SK-N-SH (cell line): Measurements from ENCODE around the gene AVP. TPM values are rescaled to one million over a fixed set of nuclear protein-coding genes. Genes with fewer than 3 reads are reported as not detected.

ENCODE experiments used
- CTCF ChIA-PET: fragments of 300-600, 350-600 bp; formaldehyde crosslinking; extraction: SDS; loops from one replicate; lab custom pipeline; 2021; lab: Yijun Ruan, JAX
- POLR2A ChIA-PET: fragments of 350-600 bp; sonication (Branson Sonifier 250); formaldehyde crosslinking; extraction: SDS; loops from one replicate; lab custom pipeline; 2020; ENCODE audit warnings: antibody characterized with exemption, inconsistent platforms; lab: Yijun Ruan, JAX
- DNase-seq: peaks from one replicate; pipeline ENCODE4 v3.0.0; 2012
- H2AFZ ChIP-seq: fragments of 200-600 bp; sonication (generic); 2 replicates; pipeline ENCODE4 v1.8.1; 2016; ENCODE audit warnings: antibody characterized with exemption, mild to moderate bottlenecking, low read depth
- H3F3A ChIP-seq: fragments of 200-600 bp; sonication (generic); replicated peaks from 2 replicates; pipeline ENCODE3; 2016; ENCODE audit warnings: antibody characterized with exemption, mild to moderate bottlenecking; ENCODE audit not compliant: insufficient read depth
- H3K27ac ChIP-seq, 2 experiments: fragments of 200-500 bp in 1 of 2; fragments of 200-600 bp in 1 of 2; sonication (Bioruptor generic) in 1 of 2; sonication (generic), shearing (Covaris generic) in 1 of 2; 2 replicates each; pipeline versions ENCODE4 v1.5.1 to v1.6.1; 2014 to 2016; ENCODE audit warnings: low read depth in 2 of 2, inconsistent platforms in 1 of 2, low read length in 1 of 2, mild to moderate bottlenecking in 1 of 2, mixed read lengths in 1 of 2
- H3K27me3 ChIP-seq: fragments of 200-600 bp; sonication (generic), shearing (Covaris generic); 2 replicates; pipeline ENCODE4 v1.6.1; 2016; ENCODE audit warnings: mixed run types; ENCODE audit not compliant: insufficient read depth
- H3K36me3 ChIP-seq, 2 experiments: fragments of 200-500 bp in 1 of 2; fragments of 200-600 bp in 1 of 2; sonication (Bioruptor generic) in 1 of 2; sonication (generic) in 1 of 2; replicated peaks in 1 of 2; 2 replicates each; pipeline versions ENCODE3 to v1.5.1; 2014 to 2016; ENCODE audit warnings: low read length in 1 of 2, mild to moderate bottlenecking in 1 of 2; ENCODE audit not compliant: insufficient read depth in 2 of 2, control insufficient read depth in 1 of 2
- H3K4me1 ChIP-seq, 2 experiments: fragments of 200-500 bp in 1 of 2; fragments of 200-600 bp in 1 of 2; sonication (Bioruptor generic) in 1 of 2; sonication (generic), shearing (Covaris generic) in 1 of 2; 2 replicates each; pipeline versions ENCODE4 v1.5.1 to v1.6.1; 2014 to 2016; ENCODE audit warnings: low read depth in 1 of 2, low read length in 1 of 2, mixed run types in 1 of 2; ENCODE audit not compliant: insufficient read depth in 2 of 2, control insufficient read depth in 1 of 2
- H3K4me2 ChIP-seq: fragments of 200-600 bp; sonication (generic), shearing (Covaris generic); 2 replicates; pipeline ENCODE4 v1.6.1; 2017; ENCODE audit warnings: mixed run types
- H3K4me3 ChIP-seq, 2 experiments: fragments of 200-500 bp in 1 of 2; fragments of 200-600 bp in 1 of 2; sonication (Bioruptor generic) in 1 of 2; sonication (generic), shearing (Covaris generic) in 1 of 2; 2 replicates each; pipeline versions ENCODE4 v1.5.1 to v1.8.1; 2014 to 2016; ENCODE audit warnings: low read depth in 2 of 2, inconsistent platforms in 1 of 2, low read length in 1 of 2, mild to moderate bottlenecking in 1 of 2, mixed read lengths in 1 of 2, moderate library complexity in 1 of 2
- H3K79me2 ChIP-seq: fragments of 200-600 bp; sonication (generic); 2 replicates; pipeline ENCODE4 v1.8.1; 2017; ENCODE audit warnings: mild to moderate bottlenecking; ENCODE audit not compliant: insufficient read depth
- H3K9ac ChIP-seq: fragments of 200-600 bp; sonication (generic); 2 replicates; pipeline ENCODE4 v1.6.1; 2017; ENCODE audit warnings: mixed run types
- H3K9me2 ChIP-seq: fragments of 200-600 bp; sonication (generic); 2 replicates; pipeline ENCODE4 v1.6.1; 2017; ENCODE audit warnings: mixed run types
- H3K9me3 ChIP-seq: fragments of 200-600 bp; sonication (generic); 2 replicates; pipeline ENCODE4 v1.6.1; 2017; ENCODE audit warnings: mixed run types, mild to moderate bottlenecking, moderate library complexity
- H4K20me1 ChIP-seq: fragments of 200-600 bp; sonication (generic); 2 replicates; pipeline ENCODE4 v1.6.1; 2017; ENCODE audit warnings: mild to moderate bottlenecking, mixed run types; ENCODE audit not compliant: insufficient read depth
- FOXM1 ChIP-seq: IDR thresholded peaks from 2 replicates; pipeline ENCODE4 v1.4.0; 2012; ENCODE audit warnings: low read depth, mild to moderate bottlenecking
- MEF2A ChIP-seq: IDR thresholded peaks from 2 replicates; pipeline ENCODE4 v1.4.0; 2012; ENCODE audit warnings: low read depth, borderline replicate concordance
- RAD21 ChIP-seq: IDR thresholded peaks from 2 replicates; pipeline ENCODE4 v1.6.1; 2012; ENCODE audit warnings: mild to moderate bottlenecking, low read length
- TAF1 ChIP-seq: IDR thresholded peaks from 2 replicates; pipeline ENCODE4 v1.6.1; 2012; ENCODE audit warnings: low read depth, mild to moderate bottlenecking, low read length, moderate library complexity, borderline replicate concordance
- TCF12 ChIP-seq: IDR thresholded peaks from 2 replicates; pipeline ENCODE4 v1.4.0; 2012
- WGBS: methylation state at CpG from one replicate; pipeline ENCODE4 v1.1.6; 2017; ENCODE audit warnings: low lambda C conversion rate; 5-methylcytosine and 5-hydroxymethylcytosine counted together
- polyA plus RNA-seq, 3 experiments: library from polyadenylated mRNA; depleted of rRNA; stranded (reverse); fragments of >200 nt; gene quantifications; 2 replicates each; pipeline ENCODE4 v1.2.3, GENCODE V29; 2012
- TF ChIP-seq, protein P1 (sequence below): fragments of 200-600 bp; sonication (generic); IDR thresholded peaks from 2 replicates; pipeline ENCODE4 v1.6.1; 2017; ENCODE audit warnings: antibody characterized with exemption, mild to moderate bottlenecking, moderate library complexity
- TF ChIP-seq, protein P2 (sequence below): IDR thresholded peaks from 2 replicates; pipeline ENCODE4 v1.4.0; 2012; ENCODE audit warnings: low read depth, borderline replicate concordance
- TF ChIP-seq, protein P3 (sequence below): IDR thresholded peaks from 2 replicates; pipeline ENCODE4 v1.4.0; 2012; ENCODE audit warnings: low read depth

The AVP gene
- polyA plus RNA-seq, 1 of the 3 experiments (the other 2 are of a cell fraction) = not detected

DNA sequence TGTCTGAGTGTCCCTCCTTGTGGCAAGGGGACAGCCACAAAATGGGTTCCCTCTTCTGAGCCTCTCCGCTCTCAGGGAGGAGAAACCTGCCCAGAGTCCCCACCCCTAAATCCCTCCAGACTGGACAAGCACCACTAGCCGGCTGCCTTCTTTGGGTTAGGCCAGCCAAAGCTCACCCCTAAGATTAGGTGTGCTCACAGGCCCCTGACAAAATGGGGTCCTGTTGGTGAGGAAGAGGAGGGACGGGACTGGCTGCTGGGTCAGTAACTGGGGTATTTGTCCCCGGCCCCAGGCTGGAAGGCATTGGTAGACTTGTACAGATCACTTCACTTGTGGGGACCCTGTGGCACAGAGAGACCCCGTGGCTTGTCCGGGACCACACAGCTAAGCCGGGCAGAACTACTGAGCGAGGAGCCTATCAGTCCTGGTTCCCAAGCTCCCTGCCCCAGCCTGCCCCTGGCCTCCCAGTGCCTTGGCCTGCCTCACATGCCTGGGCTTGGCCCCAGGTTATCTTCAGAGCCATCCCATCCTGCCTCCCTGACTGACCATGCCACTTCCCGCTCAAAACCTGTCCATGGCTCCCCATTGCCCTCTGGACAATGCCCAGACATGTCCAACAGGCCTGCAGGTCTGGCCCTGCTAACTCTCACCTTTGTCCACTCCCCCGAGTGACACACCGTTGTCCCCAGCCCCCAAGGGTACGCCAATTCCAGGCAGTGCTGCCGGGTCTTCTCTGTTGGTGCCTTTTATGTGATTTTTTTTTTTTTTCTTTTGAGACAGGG is 10.5 kb upstream of the AVP start:
- H3K9me3 ChIP-seq = no peaks in the 10 kb centered on the region
- ChIA-PET CTCF (no interaction called here), POLR2A (no interaction called here)
- no peaks in the 10 kb centered on the region for H3K27me3 ChIP-seq
- H3K4me1 ChIP-seq = no peaks in the 10 kb centered on the region
- no peak overlapping the region for H3K9ac ChIP-seq
- no peak overlapping the region for H3K4me2 ChIP-seq
- H2AFZ ChIP-seq = no peak overlapping the region
- DNase-seq = no peak
- no peaks in the 10 kb centered on the region for H3F3A ChIP-seq
- TF ChIP-seq, protein P1, sequence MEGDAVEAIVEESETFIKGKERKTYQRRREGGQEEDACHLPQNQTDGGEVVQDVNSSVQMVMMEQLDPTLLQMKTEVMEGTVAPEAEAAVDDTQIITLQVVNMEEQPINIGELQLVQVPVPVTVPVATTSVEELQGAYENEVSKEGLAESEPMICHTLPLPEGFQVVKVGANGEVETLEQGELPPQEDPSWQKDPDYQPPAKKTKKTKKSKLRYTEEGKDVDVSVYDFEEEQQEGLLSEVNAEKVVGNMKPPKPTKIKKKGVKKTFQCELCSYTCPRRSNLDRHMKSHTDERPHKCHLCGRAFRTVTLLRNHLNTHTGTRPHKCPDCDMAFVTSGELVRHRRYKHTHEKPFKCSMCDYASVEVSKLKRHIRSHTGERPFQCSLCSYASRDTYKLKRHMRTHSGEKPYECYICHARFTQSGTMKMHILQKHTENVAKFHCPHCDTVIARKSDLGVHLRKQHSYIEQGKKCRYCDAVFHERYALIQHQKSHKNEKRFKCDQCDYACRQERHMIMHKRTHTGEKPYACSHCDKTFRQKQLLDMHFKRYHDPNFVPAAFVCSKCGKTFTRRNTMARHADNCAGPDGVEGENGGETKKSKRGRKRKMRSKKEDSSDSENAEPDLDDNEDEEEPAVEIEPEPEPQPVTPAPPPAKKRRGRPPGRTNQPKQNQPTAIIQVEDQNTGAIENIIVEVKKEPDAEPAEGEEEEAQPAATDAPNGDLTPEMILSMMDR = no peak
- H3K36me3 ChIP-seq = no peaks in the 10 kb centered on the region
- WGBS = 85% methylated on average over 6 of the region's 13 CpGs
- no peak overlapping the region for H3K27ac ChIP-seq
- no peaks in the 10 kb centered on the region for H4K20me1 ChIP-seq
- no peaks in the 10 kb centered on the region for H3K9me2 ChIP-seq
- no peak overlapping the region for H3K4me3 ChIP-seq
- no peaks in the 10 kb centered on the region for H3K79me2 ChIP-seq

DNA sequence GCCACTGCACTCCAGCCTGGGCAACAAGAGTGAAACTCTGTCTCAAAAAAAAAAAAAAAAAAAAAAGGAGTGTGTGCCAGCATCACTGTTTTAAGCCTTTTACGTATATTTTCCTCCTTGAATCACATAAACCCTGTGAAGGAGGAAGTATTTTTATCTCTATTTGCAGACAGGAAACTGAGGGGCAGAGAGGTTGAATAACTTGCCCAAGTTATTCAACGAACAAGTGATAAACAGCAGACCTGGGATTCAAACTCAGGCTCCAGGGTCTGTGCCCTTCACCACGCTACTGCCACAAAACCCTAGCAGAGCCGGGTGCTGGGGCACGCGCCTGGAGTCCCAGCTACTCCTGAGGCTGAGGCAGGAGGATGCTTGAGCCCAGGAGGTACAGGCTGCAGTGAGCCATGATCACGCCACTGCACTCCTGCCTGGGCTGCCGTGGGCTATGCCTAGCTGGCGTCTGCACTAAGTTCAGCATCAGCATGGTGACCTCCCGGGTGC is 9.4 kb upstream of the AVP start:
- Histone ChIP-seq H3K79me2 (no peaks in the 10 kb centered on the region), H3F3A (no peaks in the 10 kb centered on the region), H3K9me3 (no peaks in the 10 kb centered on the region), H3K27me3 (no peaks in the 10 kb centered on the region), H3K27ac (no peak overlapping the region), H3K4me1 (no peaks in the 10 kb centered on the region), H3K4me3 (no peak overlapping the region), H3K9ac (no peak overlapping the region), H2AFZ (no peak overlapping the region), H3K4me2 (no peak overlapping the region), H3K36me3 (no peaks in the 10 kb centered on the region), H4K20me1 (no peaks in the 10 kb centered on the region), H3K9me2 (no peaks in the 10 kb centered on the region)
- no peak for DNase-seq
- CTCF ChIA-PET = no interaction called here
- TF ChIP-seq TCF12 (no peak), FOXM1 (no peak), MEF2A (no peak), RAD21 (no peak), TAF1 (no peak)
- TF ChIP-seq, protein P2, sequence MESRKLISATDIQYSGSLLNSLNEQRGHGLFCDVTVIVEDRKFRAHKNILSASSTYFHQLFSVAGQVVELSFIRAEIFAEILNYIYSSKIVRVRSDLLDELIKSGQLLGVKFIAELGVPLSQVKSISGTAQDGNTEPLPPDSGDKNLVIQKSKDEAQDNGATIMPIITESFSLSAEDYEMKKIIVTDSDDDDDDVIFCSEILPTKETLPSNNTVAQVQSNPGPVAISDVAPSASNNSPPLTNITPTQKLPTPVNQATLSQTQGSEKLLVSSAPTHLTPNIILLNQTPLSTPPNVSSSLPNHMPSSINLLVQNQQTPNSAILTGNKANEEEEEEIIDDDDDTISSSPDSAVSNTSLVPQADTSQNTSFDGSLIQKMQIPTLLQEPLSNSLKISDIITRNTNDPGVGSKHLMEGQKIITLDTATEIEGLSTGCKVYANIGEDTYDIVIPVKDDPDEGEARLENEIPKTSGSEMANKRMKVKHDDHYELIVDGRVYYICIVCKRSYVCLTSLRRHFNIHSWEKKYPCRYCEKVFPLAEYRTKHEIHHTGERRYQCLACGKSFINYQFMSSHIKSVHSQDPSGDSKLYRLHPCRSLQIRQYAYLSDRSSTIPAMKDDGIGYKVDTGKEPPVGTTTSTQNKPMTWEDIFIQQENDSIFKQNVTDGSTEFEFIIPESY = no peak
- TF ChIP-seq, protein P3, sequence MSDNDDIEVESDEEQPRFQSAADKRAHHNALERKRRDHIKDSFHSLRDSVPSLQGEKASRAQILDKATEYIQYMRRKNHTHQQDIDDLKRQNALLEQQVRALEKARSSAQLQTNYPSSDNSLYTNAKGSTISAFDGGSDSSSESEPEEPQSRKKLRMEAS = no peak
- POLR2A ChIA-PET = no interaction called here
- 91% methylated on average over 9 of the region's 10 CpGs for WGBS
